BLaER1 (cell line): ENCODE results near the gene ZBTB5.

ENCODE experiments used
- H3K27ac ChIP-seq: shearing (Covaris generic); formaldehyde crosslinking; 2 replicates; pipeline ENCODE4 v1.8.1; 2022
- H3K27me3 ChIP-seq: shearing (Covaris generic); formaldehyde crosslinking; 2 replicates; pipeline ENCODE4 v1.8.1; 2022
- H3K36me3 ChIP-seq: shearing (Covaris generic); formaldehyde crosslinking; 2 replicates; pipeline ENCODE4 v1.8.1; 2022
- H3K4me1 ChIP-seq: shearing (Covaris generic); formaldehyde crosslinking; 2 replicates; pipeline ENCODE4 v1.8.1; 2022
- H3K4me2 ChIP-seq: shearing (Covaris generic); formaldehyde crosslinking; 2 replicates; pipeline ENCODE4 v1.8.1; 2022
- H3K4me3 ChIP-seq: shearing (Covaris generic); formaldehyde crosslinking; 2 replicates; pipeline ENCODE4 v1.8.1; 2022
- H3K9ac ChIP-seq: shearing (Covaris generic); formaldehyde crosslinking; 2 replicates; pipeline ENCODE4 v1.8.1; 2022
- H3K9me3 ChIP-seq: shearing (Covaris generic); formaldehyde crosslinking; 2 replicates; pipeline ENCODE4 v1.8.1; 2022
- H4K20me1 ChIP-seq: shearing (Covaris generic); formaldehyde crosslinking; 2 replicates; pipeline ENCODE4 v1.8.1; 2022
- Cebpa-rat ChIP-seq: shearing (Covaris generic); IDR thresholded peaks from 2 replicates; pipeline ENCODE4 v1.8.1; 2022

ZBTB5 gene

DNA sequence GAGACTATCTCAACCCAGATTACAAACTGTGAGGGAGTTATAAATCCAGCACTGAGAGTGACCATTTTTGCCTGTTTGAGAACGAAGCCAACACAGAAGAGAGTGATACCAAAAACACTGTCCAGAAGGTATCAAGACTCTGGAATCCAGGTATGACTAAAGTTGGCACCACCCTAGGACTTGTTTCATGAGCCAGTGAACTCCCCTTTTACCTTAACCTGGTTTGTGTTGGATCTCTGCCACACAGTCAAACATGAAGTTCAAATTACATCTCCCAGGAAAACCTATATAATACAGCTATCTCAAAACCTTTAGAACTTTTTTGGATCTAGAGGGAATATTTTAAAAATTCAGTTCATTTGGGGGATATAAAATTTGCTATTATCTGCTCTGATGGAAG is 11.4 kb downstream of the ZBTB5 start:
- H3K4me2 ChIP-seq: no peak overlapping the region
- no peak overlapping the region for H3K4me3 ChIP-seq
- no peak for TF ChIP-seq Cebpa-rat
- H3K9ac ChIP-seq: no peak overlapping the region
- H3K36me3 ChIP-seq: peaks cover 75% of the 10 kb centered on the region
- H4K20me1 ChIP-seq: peaks cover 99% of the 10 kb centered on the region
- H3K27me3 ChIP-seq: no peaks in the 10 kb centered on the region
- no peaks in the 10 kb centered on the region for H3K4me1 ChIP-seq
- H3K27ac ChIP-seq: no peak overlapping the region
- peaks cover 18% of the 10 kb centered on the region for H3K9me3 ChIP-seq

DNA sequence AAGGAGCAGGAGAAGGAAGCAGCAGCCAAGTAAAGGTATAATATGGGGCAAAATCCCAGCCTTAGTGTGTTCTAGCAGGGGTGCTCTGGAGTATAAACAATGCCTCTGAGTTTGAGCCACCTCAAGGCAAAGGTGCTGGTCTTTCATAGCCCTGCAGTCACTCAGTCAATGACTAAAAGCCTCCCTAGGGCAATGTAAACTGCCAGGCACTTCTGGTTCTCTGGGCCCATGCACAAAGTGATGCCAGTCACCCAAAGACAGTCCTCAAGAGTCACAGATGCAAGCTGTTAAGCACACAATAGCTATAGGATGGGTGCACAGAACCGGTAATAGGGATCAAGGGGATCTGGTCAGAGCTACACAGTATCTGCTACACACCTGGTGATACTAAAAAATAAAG is 12.6 kb downstream of the ZBTB5 start:
- H3K9me3 ChIP-seq: peaks cover 18% of the 10 kb centered on the region
- H3K27me3 ChIP-seq: no peaks in the 10 kb centered on the region
- H3K36me3 ChIP-seq: peaks cover 83% of the 10 kb centered on the region
- H3K9ac ChIP-seq: no peak overlapping the region
- H3K4me2 ChIP-seq: no peak overlapping the region
- peaks cover 99% of the 10 kb centered on the region for H4K20me1 ChIP-seq
- no peak for TF ChIP-seq Cebpa-rat
- H3K27ac ChIP-seq: no peak overlapping the region
- H3K4me3 ChIP-seq: no peak overlapping the region
- no peaks in the 10 kb centered on the region for H3K4me1 ChIP-seq

DNA sequence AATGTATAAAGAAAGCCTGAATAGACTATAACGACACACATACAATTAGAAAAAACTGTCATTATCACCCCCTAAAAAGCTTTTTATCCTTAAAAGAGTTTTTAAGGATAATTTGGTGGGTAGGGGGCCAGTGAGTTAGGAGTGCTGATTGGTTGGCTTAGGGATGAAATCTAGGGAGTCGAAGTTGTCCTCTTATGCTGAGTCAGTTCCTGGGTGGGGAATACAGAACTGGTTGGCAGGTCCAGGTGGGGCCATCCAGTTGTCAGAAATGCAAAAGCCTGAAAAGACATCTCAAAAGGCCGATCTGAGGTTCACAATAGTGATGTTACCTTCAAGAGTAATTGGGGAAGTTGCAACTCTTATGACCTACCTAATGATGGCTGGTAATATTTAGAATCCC is 13.6 kb downstream of the ZBTB5 start:
- H3K9me3 ChIP-seq: peaks cover 18% of the 10 kb centered on the region
- no peak overlapping the region for H3K9ac ChIP-seq
- H4K20me1 ChIP-seq: peaks cover 99% of the 10 kb centered on the region
- H3K4me3 ChIP-seq: no peak overlapping the region
- no peaks in the 10 kb centered on the region for H3K27me3 ChIP-seq
- TF ChIP-seq Cebpa-rat: no peak
- H3K4me2 ChIP-seq: no peak overlapping the region
- no peak overlapping the region for H3K27ac ChIP-seq
- peaks cover 85% of the 10 kb centered on the region for H3K36me3 ChIP-seq
- no peaks in the 10 kb centered on the region for H3K4me1 ChIP-seq

DNA sequence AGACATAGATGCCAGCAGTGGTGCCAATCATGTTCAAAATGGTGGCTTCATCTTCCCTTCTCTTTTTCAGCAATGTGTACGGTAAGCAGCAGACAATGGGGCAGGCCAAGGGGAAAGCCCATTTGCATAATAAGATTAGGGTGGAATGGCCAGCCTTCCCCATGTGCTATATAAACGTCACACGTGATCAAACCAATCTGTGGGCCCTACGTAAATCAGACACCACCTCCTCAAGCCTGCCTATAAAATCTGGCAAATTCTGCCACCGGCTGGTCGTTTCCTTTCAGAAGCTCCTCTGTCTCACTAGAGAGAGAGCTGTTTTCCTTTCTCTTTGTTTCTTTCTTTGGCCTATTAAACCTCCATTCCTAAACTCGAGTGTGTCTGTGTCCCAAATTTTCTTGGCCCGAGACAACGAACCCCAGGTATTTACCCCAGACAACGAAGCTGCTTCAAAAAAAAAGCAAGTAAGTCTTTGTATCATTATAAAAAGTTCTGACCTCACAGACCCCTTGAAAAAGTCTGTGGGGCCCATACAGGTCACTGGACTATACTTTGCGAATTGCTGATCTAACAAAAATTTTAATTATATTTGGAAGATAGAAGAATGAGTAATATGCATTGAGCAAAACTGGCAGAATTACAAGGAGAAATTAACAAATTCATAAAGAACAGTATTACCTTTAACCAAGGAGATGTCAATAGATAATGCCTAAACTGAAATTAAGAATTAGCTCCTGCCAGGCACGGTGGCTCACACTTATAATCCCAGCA is 15.2 kb downstream of the ZBTB5 start:
- H3K36me3 ChIP-seq: peaks cover 85% of the 10 kb centered on the region
- H3K9me3 ChIP-seq: peaks cover 3% of the 10 kb centered on the region; the same call in 1 of the 2 replicates
- H3K27me3 ChIP-seq: no peaks in the 10 kb centered on the region
- no peak overlapping the region for H3K27ac ChIP-seq
- TF ChIP-seq Cebpa-rat: no peak
- no peaks in the 10 kb centered on the region for H3K4me1 ChIP-seq
- no peak overlapping the region for H3K4me2 ChIP-seq
- H3K4me3 ChIP-seq: no peak overlapping the region
- H4K20me1 ChIP-seq: peaks cover 99% of the 10 kb centered on the region
- H3K9ac ChIP-seq: no peak overlapping the region

GRCh38 chr9:37447111-37447510 is 18.1 kb downstream of the ZBTB5 start:
- H3K27ac ChIP-seq: no peak overlapping the region
- no peak for TF ChIP-seq Cebpa-rat
- peaks cover 99% of the 10 kb centered on the region for H4K20me1 ChIP-seq
- H3K4me3 ChIP-seq: no peak overlapping the region
- H3K9ac ChIP-seq: no peak overlapping the region
- peaks cover 89% of the 10 kb centered on the region for H3K36me3 ChIP-seq
- no peak overlapping the region for H3K4me2 ChIP-seq
- no peaks in the 10 kb centered on the region for H3K27me3 ChIP-seq
- H3K9me3 ChIP-seq: no peaks in the 10 kb centered on the region
- H3K4me1 ChIP-seq: no peaks in the 10 kb centered on the region

- Histone ChIP-seq H3K9ac (no peak overlapping the region), H4K20me1 (peaks cover 99% of the 10 kb centered on the region), H3K4me3 (no peak overlapping the region), H3K36me3 (peaks cover 90% of the 10 kb centered on the region), H3K27ac (no peak overlapping the region), H3K4me2 (no peak overlapping the region), H3K27me3 (no peaks in the 10 kb centered on the region), H3K4me1 (no peaks in the 10 kb centered on the region), H3K9me3 (no peaks in the 10 kb centered on the region)
- TF ChIP-seq Cebpa-rat: no peak
Observed at GRCh38 chr9:37446401-37446800, 18.8 kb downstream of the ZBTB5 start.

GRCh38 chr9:37445832-37446231 is 19.4 kb downstream of the ZBTB5 start:
- TF ChIP-seq Cebpa-rat: no peak
- Histone ChIP-seq H3K9ac (no peak overlapping the region), H3K27ac (no peak overlapping the region), H3K36me3 (peaks cover 90% of the 10 kb centered on the region), H4K20me1 (peaks cover 99% of the 10 kb centered on the region), H3K9me3 (no peaks in the 10 kb centered on the region), H3K4me2 (no peak overlapping the region), H3K27me3 (no peaks in the 10 kb centered on the region), H3K4me1 (no peaks in the 10 kb centered on the region), H3K4me3 (no peak overlapping the region)

GRCh38 chr9:37444890-37445289 is 20.4 kb downstream of the ZBTB5 start:
- Histone ChIP-seq H3K4me2 (no peak overlapping the region), H3K4me3 (no peak overlapping the region)

GRCh38 chr9:37443566-37443965 is 21.7 kb downstream of the ZBTB5 start:
- no peaks in the 10 kb centered on the region for H3K27me3 ChIP-seq

More at GRCh38 chr9:37444890-37445289, 20.4 kb downstream of the ZBTB5 start:
- no peak for TF ChIP-seq Cebpa-rat
- Histone ChIP-seq H3K9ac (no peak overlapping the region), H3K4me1 (no peaks in the 10 kb centered on the region), H3K27me3 (no peaks in the 10 kb centered on the region), H3K27ac (no peak overlapping the region), H4K20me1 (peaks cover 100% of the 10 kb centered on the region), H3K9me3 (no peaks in the 10 kb centered on the region), H3K36me3 (peaks cover 90% of the 10 kb centered on the region)

GRCh38 chr9:37442556-37442955 is 22.7 kb downstream of the ZBTB5 start:
- Histone ChIP-seq H3K36me3 (peaks cover 91% of the 10 kb centered on the region), H3K4me2 (no peak overlapping the region), H3K27ac (no peak overlapping the region), H3K9ac (no peak overlapping the region), H4K20me1 (peaks cover 100% of the 10 kb centered on the region), H3K4me3 (no peak overlapping the region), H3K9me3 (no peaks in the 10 kb centered on the region), H3K4me1 (no peaks in the 10 kb centered on the region), H3K27me3 (no peaks in the 10 kb centered on the region)
- no peak for TF ChIP-seq Cebpa-rat

More at GRCh38 chr9:37443566-37443965, 21.7 kb downstream of the ZBTB5 start:
- Histone ChIP-seq H3K36me3 (peaks cover 90% of the 10 kb centered on the region), H3K4me2 (no peak overlapping the region), H3K4me1 (no peaks in the 10 kb centered on the region), H4K20me1 (peaks cover 100% of the 10 kb centered on the region), H3K9me3 (no peaks in the 10 kb centered on the region), H3K4me3 (no peak overlapping the region), H3K27ac (no peak overlapping the region), H3K9ac (no peak overlapping the region)
- no peak for TF ChIP-seq Cebpa-rat
